Testis (tissue), 3 donors: ENCODE data around the gene MAP7. TPM values are rescaled to one million over a fixed set of nuclear protein-coding genes. Genes with fewer than 3 reads are reported as not detected.

ENCODE experiments used
- DNase-seq: peaks from one replicate; pipeline ENCODE4 v3.0.0-alpha.2; 2019
- H3K27ac ChIP-seq, 2 donors: fragments of 200-600 bp; sonication (generic); one replicate each; pipeline ENCODE4 v1.5.1; 2019
- H3K27me3 ChIP-seq: fragments of 200-600 bp; sonication (generic); one replicate; pipeline ENCODE4 v1.5.1; 2019
- H3K36me3 ChIP-seq: fragments of 200-600 bp; sonication (generic); one replicate; pipeline ENCODE4 v1.5.1; 2017; ENCODE audit warnings: low read depth; ENCODE audit errors: missing control alignments
- H3K4me1 ChIP-seq: fragments of 200-600 bp; sonication (generic); one replicate; pipeline ENCODE4 v1.5.1; 2019
- H3K4me3 ChIP-seq, 2 donors: fragments of 200-600 bp; sonication (generic); one replicate each; pipeline ENCODE4 v1.5.1; 2017 to 2019
- H3K9me3 ChIP-seq: fragments of 200-600 bp; sonication (generic); one replicate; pipeline ENCODE4 v1.5.1; 2017
- POLR2A ChIP-seq: fragments of 450-650 bp; IDR thresholded peaks from one replicate; pipeline ENCODE4 v1.6.1; 2017; ENCODE audit warnings: antibody characterized with exemption, mild to moderate bottlenecking, moderate library complexity
- WGBS, 2 donors: methylation state at CpG; one replicate each; pipeline ENCODE4 v1.1.5; 2018; 5-methylcytosine and 5-hydroxymethylcytosine counted together
- intact Hi-C: fragments of 100-400 bp; cut with DNase I; formaldehyde crosslinking; loops from one replicate; pipeline ENCODE4 v1.15.1; 2023; ENCODE audit warnings: low total_unique reads
- polyA plus RNA-seq: library from polyadenylated mRNA; stranded (reverse); fragments of 350-450 nt; fragmentation: Illumina TruSeq; extraction: RNeasy Lipid Tissue Mini Kit (QIAGEN cat#74804); gene quantifications from one replicate; pipeline ENCODE4 v1.2.3, GENCODE V29; 2014; ENCODE audit warnings: low read depth, low replicate concordance; ENCODE audit not compliant: insufficient read depth
- total RNA-seq, 2 donors: library from RNA; depleted of rRNA; stranded (reverse); fragments of >200 nt; gene quantifications; one replicate each; pipeline ENCODE4 v1.2.3, GENCODE V29; 2016
- TF ChIP-seq, protein P1 (sequence below), 3 experiments: fragments of 450-650 bp in 2 of 3; fragments of 200-600 bp in 1 of 3; sonication (generic) in 1 of 3; IDR thresholded peaks; one replicate each; pipeline ENCODE4 v1.5.1; 2016 to 2019; ENCODE audit warnings: antibody characterized with exemption in 3 of 3, mild to moderate bottlenecking in 2 of 3, moderate library complexity in 1 of 3

The MAP7 gene
- total and polyA plus RNA-seq, 3 donors from 2014 or later = 38.5 to 61.4 (median 48.7) TPM

- intact Hi-C loops = no loop called here
- H3K27me3 ChIP-seq = no peaks in the 10 kb centered on the region
- no peak overlapping the region for H3K4me3 ChIP-seq
- H3K27ac ChIP-seq = no peak overlapping the region
- no peaks in the 10 kb centered on the region for H3K9me3 ChIP-seq
- 80 to 81% methylated on average over 5 of the region's 5 CpGs for WGBS, 2 donors
- TF ChIP-seq, protein P1, sequence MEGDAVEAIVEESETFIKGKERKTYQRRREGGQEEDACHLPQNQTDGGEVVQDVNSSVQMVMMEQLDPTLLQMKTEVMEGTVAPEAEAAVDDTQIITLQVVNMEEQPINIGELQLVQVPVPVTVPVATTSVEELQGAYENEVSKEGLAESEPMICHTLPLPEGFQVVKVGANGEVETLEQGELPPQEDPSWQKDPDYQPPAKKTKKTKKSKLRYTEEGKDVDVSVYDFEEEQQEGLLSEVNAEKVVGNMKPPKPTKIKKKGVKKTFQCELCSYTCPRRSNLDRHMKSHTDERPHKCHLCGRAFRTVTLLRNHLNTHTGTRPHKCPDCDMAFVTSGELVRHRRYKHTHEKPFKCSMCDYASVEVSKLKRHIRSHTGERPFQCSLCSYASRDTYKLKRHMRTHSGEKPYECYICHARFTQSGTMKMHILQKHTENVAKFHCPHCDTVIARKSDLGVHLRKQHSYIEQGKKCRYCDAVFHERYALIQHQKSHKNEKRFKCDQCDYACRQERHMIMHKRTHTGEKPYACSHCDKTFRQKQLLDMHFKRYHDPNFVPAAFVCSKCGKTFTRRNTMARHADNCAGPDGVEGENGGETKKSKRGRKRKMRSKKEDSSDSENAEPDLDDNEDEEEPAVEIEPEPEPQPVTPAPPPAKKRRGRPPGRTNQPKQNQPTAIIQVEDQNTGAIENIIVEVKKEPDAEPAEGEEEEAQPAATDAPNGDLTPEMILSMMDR (IDR thresholded peaks at IDR 0.05) = no peak
- no peak for TF ChIP-seq POLR2A
- H3K4me1 ChIP-seq = no peaks in the 10 kb centered on the region
- no peaks in the 10 kb centered on the region for H3K36me3 ChIP-seq
- no peak for DNase-seq
Observed at GRCh38 chr6:136535017-136535765, 15.0 kb downstream of the MAP7 start.

- Histone ChIP-seq H3K9me3 (no peaks in the 10 kb centered on the region), H3K4me1 (no peaks in the 10 kb centered on the region), H3K27me3 (no peaks in the 10 kb centered on the region), H3K27ac (no peak overlapping the region), H3K36me3 (no peaks in the 10 kb centered on the region), H3K4me3 (no peak overlapping the region)
- TF ChIP-seq POLR2A = no peak
- TF ChIP-seq, protein P1 (IDR thresholded peaks at IDR 0.05) = no peak
- 92 to 94% methylated on average over 3 of the region's 3 CpGs for WGBS, 2 donors
- intact Hi-C loops = no loop called here
- no peak for DNase-seq
Observed at GRCh38 chr6:136534268-136534667, 16.0 kb downstream of the MAP7 start.

GRCh38 chr6:136533487-136533886 lies 16.7 kb downstream of the MAP7 start:
- 74 to 77% methylated on average over 5 of the region's 5 CpGs for WGBS, 2 donors
- no peak overlapping the region for H3K4me3 ChIP-seq
- DNase-seq = no peak
- H3K27me3 ChIP-seq = no peaks in the 10 kb centered on the region
- no peaks in the 10 kb centered on the region for H3K9me3 ChIP-seq
- H3K4me1 ChIP-seq = no peaks in the 10 kb centered on the region
- H3K36me3 ChIP-seq = no peaks in the 10 kb centered on the region
- H3K27ac ChIP-seq = no peak overlapping the region
- TF ChIP-seq, protein P1 (IDR thresholded peaks at IDR 0.05) = no peak
- no peak for TF ChIP-seq POLR2A
- intact Hi-C loops = no loop called here

DNA sequence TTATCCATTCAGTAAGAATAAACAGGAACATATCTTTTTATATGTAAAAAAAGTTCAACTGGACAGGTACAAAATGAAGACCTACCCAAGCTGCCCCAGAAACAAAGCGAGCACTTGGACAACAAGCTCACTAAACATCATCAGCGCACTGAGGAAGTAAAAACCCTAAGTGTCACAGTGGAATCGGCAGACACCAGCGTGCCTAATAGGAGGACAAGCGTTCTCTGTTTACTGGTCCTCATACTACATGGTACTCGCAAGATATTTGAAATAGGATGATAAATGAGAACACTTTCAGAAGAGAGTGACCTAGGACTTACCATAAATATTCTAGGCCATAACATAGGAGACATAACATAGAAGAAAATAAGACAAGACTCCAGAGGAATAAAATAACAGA lies 18.2 kb downstream of the MAP7 start:
- H3K4me1 ChIP-seq = peaks cover 1% of the 10 kb centered on the region
- no peaks in the 10 kb centered on the region for H3K36me3 ChIP-seq
- H3K27ac ChIP-seq = no peak overlapping the region
- no peak for DNase-seq
- WGBS, 2 donors = 93% methylated on average over 6 of the region's 6 CpGs
- H3K27me3 ChIP-seq = no peaks in the 10 kb centered on the region
- intact Hi-C loops = no loop called here
- H3K4me3 ChIP-seq = no peak overlapping the region
- TF ChIP-seq, protein P1 (IDR thresholded peaks at IDR 0.05) = no peak
- no peak for TF ChIP-seq POLR2A
- H3K9me3 ChIP-seq = no peaks in the 10 kb centered on the region

GRCh38 chr6:136529710-136530109 lies 20.5 kb downstream of the MAP7 start:
- WGBS, 2 donors = 89 to 94% methylated on average over 3 of the region's 3 CpGs
- no peak for DNase-seq
- no peak for TF ChIP-seq POLR2A
- TF ChIP-seq, protein P1 (IDR thresholded peaks at IDR 0.05) = no peak
- Histone ChIP-seq H3K27me3 (no peaks in the 10 kb centered on the region), H3K4me1 (peaks cover 12% of the 10 kb centered on the region), H3K9me3 (no peaks in the 10 kb centered on the region), H3K4me3 (no peak overlapping the region), H3K36me3 (no peaks in the 10 kb centered on the region), H3K27ac (no peak overlapping the region)
- intact Hi-C loops = no loop called here
